Activated CD4-positive, alpha-beta T cell treated with anti-CD3 and anti-CD28 coated beads, Interleukin-2, Interleukin-6, amounts not matched to agents 100 ng/mL and 50 ng/mL, durations not matched to agents 16 hours and 8 hours (primary cell): ENCODE data around the gene TEX19.
"Not testable (repeated sequence)": the region's sequence is repeated elsewhere in the genome, so short reads cannot be mapped to it uniquely, and the experiment has no call there.

Experiments used
- DNase-seq: peaks from one replicate; pipeline ENCODE4 v3.0.0-alpha.2; 2020

TEX19 gene

GRCh38 chr17:82338858-82339633, 20.0 kb upstream of the TEX19 start:
- DNase-seq: peak; percentile 27

- DNase-seq: no peak
These were observed 19.1 kb upstream of the TEX19 start for GRCh38 chr17:82339634-82340580.

GRCh38 chr17:82342361-82343079, 16.5 kb upstream of the TEX19 start:
- no peak for DNase-seq

- DNase-seq: no peak
These were observed 15.5 kb upstream of the TEX19 start for GRCh38 chr17:82343560-82343959.

- DNase-seq: no peak
These were observed 14.7 kb upstream of the TEX19 start for GRCh38 chr17:82344175-82344907.

- DNase-seq: no peak
These were observed 13.7 kb upstream of the TEX19 start for GRCh38 chr17:82345151-82345976.

GRCh38 chr17:82346342-82347300, 12.4 kb upstream of the TEX19 start:
- no peak for DNase-seq

- not testable (repeated sequence) for DNase-seq
These were observed 11.1 kb upstream of the TEX19 start for GRCh38 chr17:82347994-82348393.

GRCh38 chr17:82348434-82348833, 10.6 kb upstream of the TEX19 start:
- DNase-seq: no peak

GRCh38 chr17:82348866-82349265, 10.2 kb upstream of the TEX19 start:
- no peak for DNase-seq

GRCh38 chr17:82349287-82349701, 9.8 kb upstream of the TEX19 start:
- DNase-seq: no peak

- DNase-seq: peak; percentile 55
These were observed 8.6 kb upstream of the TEX19 start for GRCh38 chr17:82350182-82351030.

- no peak for DNase-seq
These were observed 7.8 kb upstream of the TEX19 start for GRCh38 chr17:82351254-82351712.

GRCh38 chr17:82351713-82352488, 7.1 kb upstream of the TEX19 start:
- peak; percentile 89 for DNase-seq

- no peak for DNase-seq
These were observed 5.6 kb upstream of the TEX19 start for GRCh38 chr17:82353484-82353883.

- DNase-seq: no peak
These were observed 4.2 kb upstream of the TEX19 start for GRCh38 chr17:82354804-82355308.

GRCh38 chr17:82355770-82356427, 3.1 kb upstream of the TEX19 start:
- DNase-seq: no peak
